UCSD-AML1 (cell line): ENCODE results near the gene TTC16.
"Not testable (repeated sequence)": the region's sequence is repeated elsewhere in the genome, so short reads cannot be mapped to it uniquely, and the experiment has no call there.

Source experiments
- DNase-seq: peaks from one replicate; lab custom pipeline; 2025; ENCODE audit not compliant: unreplicated experiment; lab: John Stamatoyannopoulos, UW

Gene TTC16

GRCh38 chr9:127739614-127740330 lies 23.9 kb downstream of the TTC16 start:
- no peak for DNase-seq

DNA sequence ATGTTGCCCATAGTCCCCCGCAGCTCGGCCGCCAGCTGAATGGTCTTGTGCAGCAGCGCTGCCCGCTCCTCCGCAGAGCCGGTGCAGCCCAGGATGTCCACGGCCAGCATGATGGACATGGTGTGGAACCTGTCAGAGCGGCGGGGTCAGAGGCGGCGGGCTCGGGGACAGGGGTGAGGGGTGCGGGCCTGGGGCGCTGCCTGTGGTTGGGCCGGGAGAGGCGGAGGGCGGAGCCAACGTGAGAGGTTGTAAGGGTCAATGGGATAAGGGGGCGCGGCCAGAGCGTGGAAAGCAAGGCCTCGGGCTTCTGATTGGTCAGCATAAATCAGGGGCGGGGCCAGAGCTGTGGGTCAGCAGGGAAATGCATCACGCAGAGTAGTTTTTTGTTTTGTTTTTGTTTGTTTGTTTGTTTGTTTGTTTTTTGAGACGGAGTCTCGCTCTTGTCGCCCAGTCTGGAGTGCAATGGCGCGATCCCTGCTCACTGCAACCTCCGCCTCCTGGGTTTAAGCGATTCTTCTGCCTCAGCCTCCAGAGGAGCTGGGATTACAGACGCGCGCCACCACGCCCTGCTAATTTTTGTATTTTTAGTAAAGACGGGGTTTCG lies 26.1 kb downstream of the TTC16 start:
- DNase-seq, result no peak

GRCh38 chr9:127742435-127743088 lies 26.7 kb downstream of the TTC16 start:
- DNase-seq, result no peak

DNA sequence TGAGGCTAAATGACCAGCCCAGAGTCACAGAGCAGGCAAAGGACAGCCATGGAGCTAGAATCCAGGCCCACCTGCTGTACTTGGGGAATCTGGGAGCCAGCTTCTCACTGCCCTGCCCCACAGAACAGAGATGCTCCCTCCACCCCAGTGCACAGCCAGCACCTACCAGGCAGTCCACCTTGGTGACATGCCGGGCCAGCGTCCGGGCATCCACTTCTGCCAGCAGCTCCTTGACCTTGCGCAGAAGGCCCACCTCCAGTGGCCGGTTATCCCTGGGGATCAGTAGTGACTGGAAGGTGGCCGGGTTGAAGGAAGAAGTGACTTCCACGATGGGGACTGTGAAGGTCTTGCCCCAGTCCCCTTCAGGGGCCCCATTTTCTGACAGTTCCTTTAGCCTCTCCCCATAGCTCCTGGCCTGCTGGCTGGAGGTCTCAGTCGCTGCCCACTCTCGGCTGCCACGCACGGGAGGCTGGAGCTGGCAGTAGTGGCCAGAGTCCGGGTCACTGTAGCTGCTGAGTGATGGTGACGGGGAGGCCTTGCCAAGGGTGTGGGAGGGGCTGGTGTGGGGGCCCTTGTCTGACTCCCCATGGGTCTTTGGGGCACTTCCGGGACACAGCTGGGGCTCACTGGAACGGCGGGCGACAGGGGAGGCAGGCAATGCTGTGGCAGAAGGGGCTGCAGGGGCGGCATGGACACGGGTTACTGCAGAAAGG lies 28.7 kb downstream of the TTC16 start:
- no peak for DNase-seq

DNA sequence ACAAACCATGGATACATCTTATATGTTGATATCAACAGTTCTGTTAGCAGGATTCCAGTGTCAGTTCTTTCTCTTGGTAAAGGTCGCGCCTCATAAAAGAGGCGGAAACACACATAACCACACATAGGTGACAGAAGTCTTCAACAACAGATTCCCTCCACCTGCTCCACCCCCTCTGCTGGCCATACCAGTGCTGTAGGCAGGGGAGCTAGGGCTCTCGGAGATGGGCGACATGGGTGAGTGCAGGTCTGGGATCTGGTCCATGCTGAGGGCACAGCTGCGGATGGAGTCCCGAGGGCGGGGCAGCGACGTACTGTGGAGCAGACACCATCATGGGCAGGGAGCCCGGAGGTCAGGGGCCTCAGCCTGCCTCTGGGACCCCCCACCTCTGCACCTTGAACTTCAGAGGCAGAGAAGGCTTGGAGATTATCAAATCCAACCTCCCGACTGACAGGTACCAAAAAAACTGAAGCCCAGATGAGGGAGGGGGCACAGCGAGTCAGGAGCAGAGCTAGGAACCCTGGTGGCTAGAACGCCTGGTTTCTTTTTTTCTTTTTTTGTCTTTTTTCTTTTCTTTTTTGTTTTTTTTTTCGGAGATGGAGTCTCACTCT lies 31.2 kb downstream of the TTC16 start:
- DNase-seq, result no peak

- DNase-seq, result no peak
Measured at GRCh38 chr9:127749090-127749787, 33.4 kb downstream of the TTC16 start.

GRCh38 chr9:127751269-127752054 lies 35.6 kb downstream of the TTC16 start:
- no peak for DNase-seq

GRCh38 chr9:127753148-127753547 lies 37.3 kb downstream of the TTC16 start:
- DNase-seq, result no peak

DNA sequence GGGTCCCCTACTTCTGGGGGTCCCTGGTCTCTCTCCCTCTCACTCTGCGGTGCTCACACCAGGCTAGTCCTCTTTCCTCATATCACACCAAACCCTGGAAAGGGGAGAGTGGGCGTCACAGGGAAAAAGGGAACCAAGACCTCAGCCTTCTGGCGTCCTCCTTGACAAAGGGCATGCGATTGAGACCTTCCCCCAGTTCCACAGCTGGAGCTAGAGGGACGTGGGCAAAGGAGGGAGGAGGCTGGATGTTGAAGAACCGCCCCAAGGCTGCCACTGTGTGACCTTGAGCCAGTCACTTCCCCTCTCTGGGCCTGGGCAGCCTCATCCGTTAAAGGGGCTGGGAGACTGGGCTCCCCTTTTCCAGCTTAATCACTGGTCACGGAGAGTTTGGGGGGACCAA lies 37.7 kb downstream of the TTC16 start:
- no peak for DNase-seq

- no peak for DNase-seq
Measured at GRCh38 chr9:127754099-127755060, 38.5 kb downstream of the TTC16 start.

GRCh38 chr9:127755061-127756060 lies 39.5 kb downstream of the TTC16 start:
- no peak for DNase-seq

DNA sequence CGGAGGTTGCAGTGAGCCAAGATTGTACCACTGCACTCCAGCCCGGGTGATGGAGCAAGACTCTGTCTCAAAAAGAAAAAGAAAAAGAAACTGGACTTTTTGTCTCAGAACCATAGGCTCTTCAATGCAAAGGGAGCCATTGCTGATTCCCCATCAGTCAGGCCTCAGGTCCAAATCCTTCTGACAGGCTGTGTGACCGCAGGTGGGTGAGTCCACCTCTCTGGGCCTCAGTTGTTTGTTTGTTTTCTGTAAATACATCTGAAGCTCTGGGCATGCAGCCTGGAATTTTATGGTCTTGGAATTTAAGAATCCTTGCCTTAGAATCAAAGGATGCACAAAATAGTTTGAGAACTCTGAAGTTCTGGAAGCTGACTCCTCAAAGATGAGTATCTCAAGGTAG lies 40.4 kb downstream of the TTC16 start:
- no peak for DNase-seq

DNA sequence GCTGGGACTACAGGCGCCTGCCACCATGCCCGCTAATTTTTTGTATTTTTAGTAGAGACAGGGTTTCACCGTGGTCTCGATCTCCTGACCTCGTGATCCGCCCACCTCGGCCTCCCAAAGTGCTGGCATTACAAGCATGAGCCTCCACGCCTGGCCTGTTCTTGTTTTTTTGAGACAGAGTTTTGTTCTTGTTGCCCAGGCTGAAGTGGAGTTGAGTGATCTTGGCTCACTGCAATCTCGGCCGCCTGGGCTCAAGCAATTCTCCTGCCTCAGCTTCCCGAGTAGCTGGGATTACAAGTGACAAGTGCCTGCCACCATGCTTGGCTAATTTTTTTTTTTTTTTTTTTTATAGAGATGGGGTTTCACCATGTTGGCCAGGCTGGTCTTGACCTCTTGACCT lies 40.9 kb downstream of the TTC16 start:
- not testable (repeated sequence) for DNase-seq

GRCh38 chr9:127758843-127759242 lies 43.0 kb downstream of the TTC16 start:
- no peak for DNase-seq

DNA sequence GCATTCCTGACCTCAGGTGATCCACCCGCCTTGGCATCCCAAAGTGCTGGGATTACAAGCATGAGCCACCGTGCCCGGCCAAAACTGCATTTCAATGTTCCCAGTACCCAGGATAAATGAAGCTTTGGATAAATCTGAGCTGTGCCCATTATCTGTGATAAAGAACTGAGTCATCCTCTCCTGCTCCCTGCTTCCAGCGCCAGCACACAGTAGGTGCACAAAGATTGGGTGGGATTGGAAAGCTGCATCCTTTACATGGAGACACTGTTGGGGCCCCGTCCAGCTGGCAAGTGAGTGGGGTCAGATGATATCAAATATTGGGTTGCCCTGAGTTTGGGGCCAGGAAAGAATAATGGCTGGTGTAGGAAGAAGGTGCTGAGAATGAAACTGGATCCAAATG lies 45.2 kb downstream of the TTC16 start:
- no peak for DNase-seq

DNA sequence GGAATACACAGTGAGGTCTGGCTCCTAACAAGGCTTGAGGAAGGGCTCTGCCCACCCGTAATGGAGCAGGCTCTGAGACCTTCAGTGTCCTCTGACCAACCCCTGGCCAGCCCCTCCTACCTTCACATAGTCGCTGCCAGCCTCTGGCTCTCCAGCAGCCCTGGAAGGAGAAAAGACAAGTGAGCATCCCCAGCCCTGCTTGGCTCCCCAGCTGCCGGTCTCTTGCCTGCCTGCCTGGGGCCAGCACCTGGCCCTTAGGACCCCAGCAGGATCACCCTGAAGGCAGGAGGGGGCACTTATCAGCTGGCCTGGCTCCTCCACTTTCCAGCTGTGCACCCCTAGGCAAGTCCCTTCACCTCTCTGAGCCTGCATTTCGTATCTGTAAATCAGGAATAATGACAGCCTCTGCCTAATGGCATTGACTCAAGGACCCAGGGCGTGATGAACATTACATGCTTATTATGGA lies 45.6 kb downstream of the TTC16 start:
- DNase-seq, result no peak

DNA sequence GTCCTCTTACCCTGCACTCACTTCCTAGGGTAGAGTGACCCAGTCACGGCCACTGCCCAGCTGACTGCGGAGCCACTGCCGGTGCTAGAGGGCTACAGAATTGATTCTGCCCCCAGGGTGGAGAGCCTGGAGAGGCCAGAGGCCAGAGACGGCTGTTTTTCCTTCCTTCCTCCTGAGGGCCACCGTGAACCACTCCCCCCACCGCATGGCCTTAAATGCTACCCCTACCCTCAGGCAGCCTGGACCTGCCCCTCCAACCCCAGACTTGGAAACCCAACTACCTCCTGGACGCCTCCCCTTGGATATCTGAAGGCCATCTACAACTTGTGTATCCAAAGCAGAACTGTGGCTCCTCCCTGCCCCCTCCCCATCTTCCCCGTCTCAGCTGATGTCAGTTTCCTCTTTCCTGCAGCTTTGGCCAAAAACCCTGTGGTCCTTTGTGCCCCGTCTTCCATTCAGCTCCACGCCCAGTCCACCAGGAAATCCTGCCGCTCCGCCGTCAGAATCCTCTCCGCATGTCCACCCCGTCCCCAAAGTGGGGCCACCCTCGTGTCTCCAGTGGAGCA lies 46.3 kb downstream of the TTC16 start:
- DNase-seq, result peak; percentile 63
